ENCODE results near the gene CD68.
"Not testable (repeated sequence)": the region's sequence is repeated elsewhere in the genome, so short reads cannot be mapped to it uniquely, and the experiment has no call there.

CD68 gene

DNA sequence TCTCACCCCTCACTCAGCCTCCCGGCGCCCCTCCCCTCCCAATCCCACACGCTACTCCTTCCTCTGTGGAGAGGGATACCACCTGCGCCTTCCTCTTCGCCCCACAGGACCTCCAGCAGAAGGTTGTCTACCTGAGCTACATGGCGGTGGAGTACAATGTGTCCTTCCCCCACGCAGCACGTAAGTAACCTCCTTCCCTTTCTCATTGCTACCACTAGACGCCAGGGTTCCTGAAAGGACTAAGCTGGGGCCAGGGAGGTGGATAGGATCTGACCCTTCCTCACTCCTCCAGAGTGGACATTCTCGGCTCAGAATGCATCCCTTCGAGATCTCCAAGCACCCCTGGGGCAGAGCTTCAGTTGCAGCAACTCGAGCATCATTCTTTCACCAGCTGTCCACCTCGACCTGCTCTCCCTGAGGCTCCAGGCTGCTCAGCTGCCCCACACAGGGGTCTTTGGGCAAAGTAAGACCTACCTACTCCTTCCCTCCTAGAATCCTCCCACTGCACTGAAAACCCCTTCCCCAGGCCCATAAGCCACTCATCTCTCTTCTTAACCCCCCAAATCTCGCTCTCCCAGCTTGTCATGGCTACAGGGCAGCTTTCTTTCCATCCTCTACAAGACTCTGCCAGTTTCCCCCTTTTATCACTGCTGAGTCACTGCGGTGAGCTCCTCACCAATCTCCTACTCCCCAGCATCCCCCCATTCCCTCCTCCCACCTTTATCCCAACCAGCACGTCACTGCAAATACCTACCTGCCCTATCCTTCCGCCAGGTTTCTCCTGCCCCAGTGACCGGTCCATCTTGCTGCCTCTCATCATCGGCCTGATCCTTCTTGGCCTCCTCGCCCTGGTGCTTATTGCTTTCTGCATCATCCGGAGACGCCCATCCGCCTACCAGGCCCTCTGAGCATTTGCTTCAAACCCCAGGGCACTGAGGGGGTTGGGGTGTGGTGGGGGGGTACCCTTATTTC, 1.5 kb downstream of the CD68 start:
- no peak for DNase-seq (ENCODE audit: low spot score)

- DNase-seq (ENCODE audit: low spot score): no peak
Observed at GRCh38 chr17:7582396-7583252, 3.2 kb downstream of the CD68 start.

GRCh38 chr17:7583253-7584109, 4.0 kb downstream of the CD68 start, which contains the start of gene MPDU1:
Gene MPDU1, plus strand, starts transcription at chr17:7583852. Its CDS starts 11 bp downstream, at chr17:7583863.
- DNase-seq (ENCODE audit: low spot score): peak; percentile 92

DNA sequence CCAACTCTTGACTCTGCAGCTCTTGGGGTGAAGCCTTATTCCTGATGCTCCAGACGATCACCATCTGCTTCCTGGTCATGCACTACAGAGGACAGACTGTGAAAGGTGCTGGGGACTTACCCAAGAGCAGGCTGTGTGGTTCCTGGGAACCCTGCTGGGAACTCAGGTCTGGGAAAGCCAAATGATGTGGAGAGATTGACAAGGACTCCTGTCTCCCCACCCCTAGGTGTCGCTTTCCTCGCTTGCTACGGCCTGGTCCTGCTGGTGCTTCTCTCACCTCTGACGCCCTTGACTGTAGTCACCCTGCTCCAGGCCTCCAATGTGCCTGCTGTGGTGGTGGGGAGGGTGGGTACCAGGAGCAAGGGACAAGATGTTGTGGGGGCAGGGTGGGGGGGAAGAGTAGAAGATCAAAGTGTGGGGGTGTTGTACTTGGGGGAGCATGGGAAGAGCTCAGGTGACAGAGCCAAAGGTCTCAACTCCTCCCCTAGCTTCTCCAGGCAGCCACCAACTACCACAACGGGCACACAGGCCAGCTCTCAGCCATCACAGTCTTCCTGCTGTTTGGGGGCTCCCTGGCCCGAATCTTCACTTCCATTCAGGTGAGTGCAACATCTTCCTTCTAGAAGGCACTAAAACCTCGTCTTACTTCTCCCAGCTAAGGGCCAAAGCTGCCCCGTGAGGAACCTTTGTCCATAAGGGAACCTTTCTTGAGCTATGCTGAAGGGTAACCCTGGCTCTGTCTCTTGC, 7.4 kb downstream of the CD68 start:
- no peak for DNase-seq (ENCODE audit: low spot score)

GRCh38 chr17:7587420-7588151, 8.1 kb downstream of the CD68 start:
- DNase-seq (ENCODE audit: low spot score): peak; percentile 89

DNA sequence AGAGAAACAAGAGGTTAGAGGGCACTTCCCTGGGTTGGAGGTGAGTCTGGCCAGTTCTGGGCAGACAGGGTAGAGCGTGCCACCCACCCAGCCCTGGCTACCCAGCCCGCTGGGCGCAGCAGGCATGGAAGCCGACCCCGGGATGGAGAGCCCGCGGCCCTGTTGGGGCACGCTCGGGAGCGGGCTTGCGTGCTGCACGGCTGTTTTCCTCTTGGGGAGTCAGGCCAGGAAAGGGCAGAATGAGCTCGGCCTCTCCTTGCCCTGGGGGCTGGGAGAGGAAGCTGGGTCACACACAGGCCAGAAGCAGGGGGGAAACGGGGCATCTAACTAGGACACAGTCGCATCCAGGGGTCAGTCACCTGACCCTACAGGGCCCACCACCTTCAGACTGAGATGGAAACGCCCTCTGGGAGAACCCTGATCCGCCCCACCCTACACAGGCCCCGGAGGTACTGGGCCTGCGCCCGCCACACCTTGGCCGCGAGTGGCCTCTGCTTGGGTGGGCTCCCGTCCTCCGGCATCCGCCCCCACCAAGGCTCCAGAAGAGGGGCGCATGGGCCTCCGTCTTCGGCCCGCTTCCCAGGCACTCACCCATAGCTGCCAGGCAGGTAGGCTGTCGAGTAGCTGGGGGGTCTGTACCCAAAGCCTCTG, 9.2 kb downstream of the CD68 start:
- no peak for DNase-seq (ENCODE audit: low spot score)

GRCh38 chr17:7589204-7589868, 9.9 kb downstream of the CD68 start:
- peak; percentile 87 for DNase-seq (ENCODE audit: low spot score)

GRCh38 chr17:7589891-7590691, 10.7 kb downstream of the CD68 start, which contains the start of gene SOX15:
Gene SOX15, minus strand, starts transcription at chr17:7590094. Its CDS starts 418 bp downstream, at chr17:7589676.
- no peak for DNase-seq (ENCODE audit: low spot score)

DNA sequence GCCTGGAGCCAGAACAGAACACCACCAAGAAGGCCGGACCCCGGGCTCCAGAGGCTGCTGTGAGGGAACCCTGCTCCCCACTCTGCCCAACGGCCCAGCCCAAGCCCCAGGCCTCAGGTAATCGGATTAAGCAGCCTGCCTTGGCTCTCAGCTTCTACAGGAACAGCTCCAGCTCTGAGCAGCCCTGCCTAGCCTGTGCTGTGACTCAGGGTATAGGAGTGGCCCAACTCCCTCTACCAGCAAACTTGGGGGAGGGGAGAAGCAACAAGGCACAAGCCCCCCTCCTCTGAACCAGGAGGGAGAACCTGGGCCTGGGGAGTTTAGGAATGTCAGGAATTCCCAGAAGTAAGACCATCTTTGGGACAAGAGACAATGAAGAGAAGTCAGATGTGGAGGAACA, 11.3 kb downstream of the CD68 start:
- peak; percentile 63 for DNase-seq (ENCODE audit: low spot score)

GRCh38 chr17:7591596-7591995, 12.2 kb downstream of the CD68 start:
- no peak for DNase-seq (ENCODE audit: low spot score)

DNA sequence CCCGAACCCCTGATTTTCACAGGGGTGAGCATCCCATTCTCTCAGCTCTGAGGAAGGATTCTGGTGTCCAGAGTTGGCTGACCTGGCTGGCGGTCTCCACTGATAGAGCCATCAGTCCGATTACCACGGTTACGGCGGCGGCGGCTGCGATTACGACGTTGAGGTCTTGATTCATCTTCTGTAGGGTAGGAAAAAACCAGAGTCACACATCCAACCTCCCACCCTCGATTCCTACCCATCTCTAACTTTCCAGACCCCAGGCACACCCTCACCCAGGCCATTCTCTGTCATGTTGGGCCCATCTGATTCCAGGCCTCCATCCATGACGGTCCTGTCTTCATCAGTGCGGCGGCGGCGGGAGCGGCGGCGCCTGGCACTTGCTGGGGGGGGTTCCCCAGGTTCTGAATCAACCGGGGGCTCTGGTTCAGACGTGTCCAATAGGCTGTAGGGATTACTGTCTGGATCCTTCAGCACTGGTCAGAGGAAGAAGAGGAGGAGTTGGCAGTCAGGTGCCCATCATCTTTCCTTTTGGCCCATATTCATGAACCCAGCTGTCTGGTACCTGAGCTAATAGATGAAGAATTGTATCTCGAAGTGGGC, 13.1 kb downstream of the CD68 start:
- no peak for DNase-seq (ENCODE audit: low spot score)

GRCh38 chr17:7593296-7593695, 13.9 kb downstream of the CD68 start:
- no peak for DNase-seq (ENCODE audit: low spot score)

DNA sequence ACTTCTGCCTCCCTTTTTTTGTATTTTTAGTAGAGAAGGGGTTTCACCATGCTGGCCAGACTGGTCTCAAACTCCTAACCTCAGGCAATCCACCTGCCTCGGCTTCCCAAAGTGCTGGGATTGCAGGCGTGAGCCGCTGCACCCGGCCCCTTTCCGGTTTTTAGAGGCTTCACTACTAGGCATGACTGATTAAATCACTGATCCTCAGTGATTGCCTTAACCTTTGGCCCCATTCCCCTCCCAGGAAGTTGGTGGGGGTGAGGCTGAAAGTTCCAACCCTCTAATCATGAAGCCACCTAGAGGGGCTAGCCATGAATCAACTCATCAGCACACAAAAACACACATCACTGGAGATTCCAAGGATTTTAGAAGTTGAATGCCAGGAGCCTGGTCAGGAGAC, 18.1 kb downstream of the CD68 start:
- not testable (repeated sequence) for DNase-seq (ENCODE audit: low spot score)

- DNase-seq (ENCODE audit: low spot score): no peak
Observed at GRCh38 chr17:7606280-7606679, 26.8 kb downstream of the CD68 start.

GRCh38 chr17:7610641-7611040, 31.2 kb downstream of the CD68 start:
- no peak for DNase-seq (ENCODE audit: low spot score)

DNA sequence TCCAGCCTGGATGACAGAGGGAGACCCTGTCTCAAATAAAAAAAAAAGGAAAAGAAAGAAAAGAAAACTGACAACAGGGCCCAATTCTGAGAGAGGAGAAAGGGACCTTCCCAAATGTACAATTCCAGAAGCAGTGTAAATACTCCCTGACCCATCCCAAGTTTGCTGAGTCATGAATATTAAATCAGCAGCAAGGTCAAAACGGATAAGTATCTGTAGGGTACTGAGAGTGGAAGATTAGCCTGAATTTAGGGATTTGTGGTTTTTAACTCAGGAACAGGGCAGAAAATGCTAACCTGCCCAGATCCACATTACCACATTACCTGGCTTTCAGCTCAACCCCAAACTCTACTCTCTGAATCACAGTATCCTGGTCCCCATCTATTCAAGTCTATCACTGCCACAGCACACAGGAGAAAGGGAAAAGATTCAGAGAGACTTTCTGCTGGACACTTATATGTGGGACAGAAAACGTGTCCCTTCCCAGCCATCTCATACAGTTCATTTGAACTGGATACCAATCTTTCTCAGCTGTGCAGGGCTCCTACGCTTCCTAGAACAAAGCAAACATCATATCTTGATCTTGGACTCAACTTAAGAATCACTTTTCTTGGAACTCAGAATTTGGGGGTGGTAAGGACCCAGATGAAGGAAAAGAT, 32.3 kb downstream of the CD68 start:
- DNase-seq (ENCODE audit: low spot score): no peak

- no peak for DNase-seq (ENCODE audit: low spot score)
Observed at GRCh38 chr17:7612294-7612640, 32.8 kb downstream of the CD68 start.

Data from GM03348 (cell line).